ENCODE measurements around the gene ERICH3. TPM values are rescaled to one million over a fixed set of nuclear protein-coding genes. Genes with fewer than 3 reads are reported as not detected.

Gene ERICH3
- total RNA-seq, 4 donors from 2014 or later = 0.13 to 2.5 TPM; not detected in 2

- no peak overlapping the region for H3K27ac ChIP-seq
- H3K27me3 ChIP-seq = no peaks in the 10 kb centered on the region
- TF ChIP-seq POLR2A (IDR thresholded peaks at IDR 0.05) (no peak), CTCF (IDR thresholded peaks at IDR 0.05) (no peak)
- H3K4me1 ChIP-seq = no peaks in the 10 kb centered on the region
- H3K9me3 ChIP-seq = no peaks in the 10 kb centered on the region
- H3K4me3 ChIP-seq = no peak overlapping the region
- no peaks in the 10 kb centered on the region for H3K36me3 ChIP-seq
- no peak for DNase-seq
These were observed 87.2 kb downstream of the ERICH3 start for GRCh38 chr1:74586253-74586897.

GRCh38 chr1:74584185-74584584, 89.4 kb downstream of the ERICH3 start:
- Histone ChIP-seq H3K9me3 (no peaks in the 10 kb centered on the region), H3K4me1 (no peaks in the 10 kb centered on the region), H3K36me3 (no peaks in the 10 kb centered on the region), H3K4me3 (no peak overlapping the region), H3K27me3 (no peaks in the 10 kb centered on the region), H3K27ac (no peak overlapping the region)
- TF ChIP-seq CTCF (IDR thresholded peaks at IDR 0.05) (no peak), POLR2A (IDR thresholded peaks at IDR 0.05) (no peak)
- no peak for DNase-seq

GRCh38 chr1:74583397-74583796, 90.2 kb downstream of the ERICH3 start:
- TF ChIP-seq POLR2A (IDR thresholded peaks at IDR 0.05) = no peak
- TF ChIP-seq CTCF (IDR thresholded peaks at IDR 0.05) = no peak
- Histone ChIP-seq H3K27me3 (no peaks in the 10 kb centered on the region), H3K4me1 (no peaks in the 10 kb centered on the region), H3K36me3 (no peaks in the 10 kb centered on the region), H3K27ac (no peak overlapping the region), H3K9me3 (no peaks in the 10 kb centered on the region), H3K4me3 (no peak overlapping the region)
- no peak for DNase-seq

- no peak for TF ChIP-seq CTCF (IDR thresholded peaks at IDR 0.05)
- no peak for TF ChIP-seq POLR2A (IDR thresholded peaks at IDR 0.05)
- Histone ChIP-seq H3K4me1 (no peaks in the 10 kb centered on the region), H3K4me3 (no peak overlapping the region), H3K27me3 (no peaks in the 10 kb centered on the region), H3K9me3 (no peaks in the 10 kb centered on the region), H3K36me3 (no peaks in the 10 kb centered on the region), H3K27ac (no peak overlapping the region)
- no peak for DNase-seq
These were observed 94.2 kb downstream of the ERICH3 start for GRCh38 chr1:74579425-74579824.

GRCh38 chr1:74578101-74578500, 95.5 kb downstream of the ERICH3 start:
- no peaks in the 10 kb centered on the region for H3K9me3 ChIP-seq
- no peak overlapping the region for H3K27ac ChIP-seq
- no peaks in the 10 kb centered on the region for H3K4me1 ChIP-seq
- H3K36me3 ChIP-seq = no peaks in the 10 kb centered on the region
- DNase-seq = no peak
- H3K4me3 ChIP-seq = no peak overlapping the region
- no peaks in the 10 kb centered on the region for H3K27me3 ChIP-seq
- TF ChIP-seq CTCF (IDR thresholded peaks at IDR 0.05) = no peak
- no peak for TF ChIP-seq POLR2A (IDR thresholded peaks at IDR 0.05)

GRCh38 chr1:74571891-74572290, 101.7 kb downstream of the ERICH3 start:
- H3K4me3 ChIP-seq = no peak overlapping the region
- no peak overlapping the region for H3K27ac ChIP-seq
- no peak for DNase-seq
- H3K4me1 ChIP-seq = no peaks in the 10 kb centered on the region
- no peaks in the 10 kb centered on the region for H3K27me3 ChIP-seq
- no peaks in the 10 kb centered on the region for H3K36me3 ChIP-seq
- H3K9me3 ChIP-seq = no peaks in the 10 kb centered on the region
- TF ChIP-seq CTCF (IDR thresholded peaks at IDR 0.05) (no peak), POLR2A (IDR thresholded peaks at IDR 0.05) (no peak)
